Stomach (tissue), 4 donors: ENCODE results near the gene CCN5.

Source experiments
- CTCF ChIP-seq, 7 experiments: fragments of 450-650 bp in 4 of 7; fragments of 200-600 bp in 3 of 7; sonication (generic) in 3 of 7; IDR thresholded peaks; one replicate each; pipeline ENCODE4 v1.5.1; 2016 to 2019; ENCODE audit warnings: antibody characterized with exemption in 7 of 7, control low read depth in 2 of 7, mild to moderate bottlenecking in 1 of 7
- POLR2A ChIP-seq, 4 donors: fragments of 450-650 bp; IDR thresholded peaks; one replicate each; pipeline ENCODE4 v1.6.1; 2016; ENCODE audit warnings: antibody characterized with exemption in 4 of 4, control low read depth in 2 of 4, mild to moderate bottlenecking in 1 of 4, moderate library complexity in 1 of 4

GRCh38 chr20:44716309-44717106 is 1.3 kb downstream of the CCN5 start:
- TF ChIP-seq CTCF (IDR thresholded peaks at IDR 0.05) (no peak), POLR2A (IDR thresholded peaks at IDR 0.05) (no peak)
